BJ (cell line): ENCODE results near the gene MTERF2. TPM values are rescaled to one million over a fixed set of nuclear protein-coding genes. Genes with fewer than 3 reads are reported as not detected.

Experiments
- CTCF ChIA-PET: fragments of 350-600 bp; formaldehyde crosslinking; extraction: SDS; loops from one replicate; lab custom pipeline; 2021; ENCODE audit warnings: antibody characterized with exemption, inconsistent platforms; lab: Yijun Ruan, JAX
- POLR2A ChIA-PET: fragments of 300-600 bp; sonication (Branson Sonifier 250); formaldehyde crosslinking; extraction: SDS; loops from one replicate; lab custom pipeline; 2021; ENCODE audit warnings: antibody characterized with exemption; lab: Charles Lee
- DNase-seq: peaks from one replicate; pipeline ENCODE4 v3.0.0-alpha.2; 2011; ENCODE audit warnings: low read depth
- H3K27me3 ChIP-seq: 2 replicates; pipeline ENCODE4 v1.6.0; 2011; ENCODE audit warnings: low read length; ENCODE audit not compliant: control insufficient read depth, insufficient read depth
- H3K36me3 ChIP-seq: 2 replicates; pipeline ENCODE4 v1.5.1; 2011; ENCODE audit warnings: low read length; ENCODE audit not compliant: control insufficient read depth, insufficient read depth
- H3K4me3 ChIP-seq: 2 replicates; pipeline ENCODE4 v1.5.1; 2011; ENCODE audit warnings: low read depth, mild to moderate bottlenecking, control low read depth, low read length
- polyA plus RNA-seq: library from polyadenylated mRNA; depleted of rRNA; stranded (reverse); fragments of >200 nt; gene quantifications from 2 replicates; pipeline ENCODE4 v1.2.3, GENCODE V29; 2011
- TF ChIP-seq, protein P1 (sequence below): IDR thresholded peaks from 2 replicates; pipeline ENCODE4 v1.5.1; 2011; ENCODE audit warnings: low read depth, mild to moderate bottlenecking, control low read depth, inconsistent platforms, low read length, moderate library complexity; ENCODE audit not compliant: insufficient read depth

MTERF2 gene
- polyA plus RNA-seq, 1 experiment = 3.2 TPM

DNA sequence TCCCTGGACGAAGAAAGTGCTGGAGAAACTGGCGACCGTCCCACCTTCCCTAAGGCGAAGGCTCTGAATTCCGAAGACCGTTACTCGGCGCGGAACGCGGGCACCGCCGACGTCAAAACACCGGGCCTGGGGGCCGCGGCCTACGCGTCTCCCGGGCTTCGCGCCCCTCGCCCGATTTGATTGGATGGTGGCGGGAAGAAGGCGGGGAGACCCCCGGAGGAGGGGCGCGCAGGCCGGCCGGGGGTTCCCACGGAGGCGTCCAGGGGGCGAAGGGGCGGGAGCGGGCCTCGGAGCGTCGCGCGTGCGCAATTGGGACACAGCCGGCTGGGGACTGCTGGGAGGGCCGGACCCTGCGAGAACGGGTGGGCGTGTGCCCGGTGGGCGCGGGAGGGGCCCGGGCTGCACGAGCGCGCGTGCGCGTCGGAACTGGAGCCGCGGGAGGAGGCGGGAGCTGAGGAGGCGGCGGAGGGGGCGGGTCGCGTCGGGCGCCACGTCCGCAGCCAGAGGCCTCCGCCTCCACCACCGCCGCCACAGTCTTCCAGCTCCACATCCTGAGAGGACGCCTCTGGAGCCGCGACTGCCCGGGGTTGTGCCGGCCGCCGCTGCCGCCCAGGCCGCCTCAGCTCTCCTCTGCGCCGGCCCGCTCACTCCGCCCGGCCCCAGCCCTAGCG, 31.4 kb downstream of the MTERF2 start, which contains the start of gene TMEM263:
TSS of gene TMEM263 (plus strand) at position 531 of the 671 bp plus-strand sequence. CDS start 11,210 bp downstream, outside the sequence.
- TF ChIP-seq, protein P1, sequence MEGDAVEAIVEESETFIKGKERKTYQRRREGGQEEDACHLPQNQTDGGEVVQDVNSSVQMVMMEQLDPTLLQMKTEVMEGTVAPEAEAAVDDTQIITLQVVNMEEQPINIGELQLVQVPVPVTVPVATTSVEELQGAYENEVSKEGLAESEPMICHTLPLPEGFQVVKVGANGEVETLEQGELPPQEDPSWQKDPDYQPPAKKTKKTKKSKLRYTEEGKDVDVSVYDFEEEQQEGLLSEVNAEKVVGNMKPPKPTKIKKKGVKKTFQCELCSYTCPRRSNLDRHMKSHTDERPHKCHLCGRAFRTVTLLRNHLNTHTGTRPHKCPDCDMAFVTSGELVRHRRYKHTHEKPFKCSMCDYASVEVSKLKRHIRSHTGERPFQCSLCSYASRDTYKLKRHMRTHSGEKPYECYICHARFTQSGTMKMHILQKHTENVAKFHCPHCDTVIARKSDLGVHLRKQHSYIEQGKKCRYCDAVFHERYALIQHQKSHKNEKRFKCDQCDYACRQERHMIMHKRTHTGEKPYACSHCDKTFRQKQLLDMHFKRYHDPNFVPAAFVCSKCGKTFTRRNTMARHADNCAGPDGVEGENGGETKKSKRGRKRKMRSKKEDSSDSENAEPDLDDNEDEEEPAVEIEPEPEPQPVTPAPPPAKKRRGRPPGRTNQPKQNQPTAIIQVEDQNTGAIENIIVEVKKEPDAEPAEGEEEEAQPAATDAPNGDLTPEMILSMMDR = no peak
- no peaks in the 10 kb centered on the region for H3K36me3 ChIP-seq
- CTCF ChIA-PET = interaction anchor here (1.6 kb wide), 2 partner anchors 150 to 176 kb away, joined by 3 read pairs; no protein-coding TSS in a partner anchor
- peak; percentile 82 for DNase-seq
- POLR2A ChIA-PET = interaction anchor here (0.5 to 1.4 kb wide), 3 partner anchors 31 to 185 kb away, joined by 3 to 7 read pairs (median 4); partner anchors contain the start of gene MTERF2
- H3K4me3 ChIP-seq = peak within 1 kb of the TSS; percentile 59
- no peaks in the 10 kb centered on the region for H3K27me3 ChIP-seq

DNA sequence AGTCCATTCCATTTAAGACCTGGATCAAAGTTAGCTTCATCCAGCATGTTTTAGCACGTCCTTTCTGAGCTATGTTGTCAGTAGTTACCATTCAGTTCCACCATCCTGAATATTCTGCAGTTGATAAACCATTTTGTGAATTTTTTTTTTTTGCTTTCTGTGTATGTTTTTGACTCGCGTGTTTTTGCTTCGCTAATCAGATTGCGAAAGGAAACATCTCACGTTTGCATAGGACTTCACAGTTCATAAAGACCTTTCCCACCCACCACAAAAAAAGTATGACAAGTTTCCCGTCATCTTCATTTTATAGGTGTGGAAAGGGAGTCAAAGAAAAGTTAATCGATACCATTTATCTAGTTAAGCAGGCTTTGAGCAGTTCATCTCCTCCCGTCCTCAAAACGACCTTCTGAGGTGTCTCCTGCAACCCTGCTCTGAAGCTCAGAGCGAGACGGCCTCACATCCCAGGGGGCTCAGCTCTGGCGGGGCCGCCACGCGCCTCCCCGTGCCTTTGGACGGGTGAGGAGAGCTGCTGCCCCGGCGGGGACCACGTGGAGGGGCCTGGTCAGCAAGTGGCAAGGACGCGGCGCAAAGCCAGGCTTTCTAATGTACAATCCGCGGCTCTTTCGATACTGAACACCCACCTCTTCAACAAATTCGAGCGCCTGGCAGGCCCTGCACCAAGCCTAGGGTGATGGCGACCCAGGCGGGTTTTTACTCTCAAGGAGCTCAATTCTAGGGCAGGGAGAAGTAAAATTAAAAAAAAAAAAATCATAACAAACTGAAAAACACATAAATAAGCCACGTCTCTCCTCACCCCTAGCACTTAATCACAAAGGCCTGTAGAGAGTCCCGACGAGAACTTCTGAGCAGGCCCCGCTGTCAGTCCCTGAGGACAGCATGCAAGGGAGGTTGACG, 32.2 kb downstream of the MTERF2 start:
- peak overlapping the region; percentile 59 for H3K4me3 ChIP-seq
- no peaks in the 10 kb centered on the region for H3K36me3 ChIP-seq
- no peak for DNase-seq
- TF ChIP-seq, protein P1 = no peak
- POLR2A ChIA-PET = interaction anchor here (0.6 kb wide), 2 partner anchors 8 to 110 kb away, joined by 5 to 6 read pairs; no protein-coding TSS in a partner anchor
- CTCF ChIA-PET = interaction anchor here (1.6 kb wide), 1 partner anchor 150 kb away, joined by 3 read pairs; no protein-coding TSS in a partner anchor
- no peaks in the 10 kb centered on the region for H3K27me3 ChIP-seq

DNA sequence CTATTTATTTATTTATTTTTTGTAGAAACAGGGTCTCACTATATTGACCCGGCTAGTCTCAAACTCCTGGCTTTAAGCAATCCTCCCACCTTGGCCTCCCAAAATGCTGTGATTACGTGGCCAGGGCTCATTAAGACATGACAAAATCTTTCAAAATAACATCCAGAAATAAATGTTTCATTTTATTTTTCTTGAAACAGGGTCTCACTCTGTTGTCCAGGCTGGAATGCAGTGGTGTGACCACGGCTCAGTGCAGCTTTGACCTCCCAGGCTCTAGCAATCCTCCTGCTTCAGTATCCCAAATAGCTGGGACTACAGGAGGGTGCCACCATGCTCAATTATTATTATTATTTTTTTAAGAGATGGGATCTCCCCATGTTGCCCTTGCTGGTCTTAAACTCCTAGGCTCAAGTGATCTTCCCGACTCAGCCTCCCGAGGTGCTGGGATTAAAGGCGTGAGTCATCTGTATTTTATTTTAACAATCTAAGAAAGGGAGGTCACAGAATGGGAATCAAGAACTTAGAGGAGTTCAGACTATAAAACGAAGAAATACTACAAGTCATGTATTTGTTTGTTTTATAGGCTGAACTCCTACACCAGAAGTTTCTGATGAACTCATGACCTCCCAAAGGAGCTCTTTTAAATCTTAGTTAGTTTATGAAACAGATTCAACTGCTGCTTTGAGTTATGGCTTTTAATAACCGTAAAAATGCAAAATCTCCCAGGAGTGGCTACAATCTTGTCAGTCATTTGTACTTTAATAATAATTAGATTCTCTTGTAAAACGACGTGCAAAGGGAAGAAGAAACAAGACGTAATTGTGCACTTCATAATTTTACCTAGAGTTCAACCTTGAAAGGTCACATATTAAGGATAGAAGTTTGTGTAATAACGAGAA, 33.3 kb downstream of the MTERF2 start:
- DNase-seq = no peak
- Histone ChIP-seq H3K36me3 (no peaks in the 10 kb centered on the region), H3K27me3 (no peaks in the 10 kb centered on the region), H3K4me3 (no peak overlapping the region)
- POLR2A ChIA-PET = interaction anchor here (0.6 kb wide), 1 partner anchor 111 kb away, joined by 5 read pairs; no protein-coding TSS in a partner anchor
- TF ChIP-seq, protein P1 = no peak
- CTCF ChIA-PET = interaction anchor here (1.0 kb wide), 1 partner anchor 138 kb away, joined by 3 read pairs; no protein-coding TSS in a partner anchor

DNA sequence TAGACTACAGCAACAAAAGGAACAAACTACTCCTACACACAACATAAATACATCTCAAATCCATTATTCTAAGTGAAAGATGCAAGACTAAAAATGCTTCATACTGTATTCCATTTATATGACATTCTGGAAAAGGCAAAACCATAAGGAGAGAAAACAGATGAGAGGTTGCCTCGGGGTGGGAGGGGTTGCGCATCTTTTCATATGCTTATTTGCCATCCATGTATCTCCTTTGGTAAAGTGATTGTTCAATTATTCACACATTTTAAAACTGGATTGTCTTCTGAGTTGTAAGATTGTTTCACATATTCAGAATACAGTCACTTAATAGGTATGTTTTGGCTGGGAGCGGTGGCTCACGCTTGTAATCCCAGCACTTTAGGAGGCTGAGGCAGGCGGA, 36.4 kb downstream of the MTERF2 start:
- H3K27me3 ChIP-seq = no peaks in the 10 kb centered on the region
- no peak overlapping the region for H3K4me3 ChIP-seq
- H3K36me3 ChIP-seq = no peaks in the 10 kb centered on the region
- ChIA-PET POLR2A (no interaction called here), CTCF (no interaction called here)
- TF ChIP-seq, protein P1 = no peak
- DNase-seq = no peak
